Upper lobe of left lung (tissue), 4 donors: ENCODE data around the gene NTSR1.

Source experiments
- EP300 ChIP-seq, 4 donors: sonication (generic); formaldehyde crosslinking; IDR thresholded peaks; one replicate each; pipeline ENCODE4 v1.5.1; 2017; ENCODE audit warnings: antibody characterized with exemption in 4 of 4, control low read depth in 2 of 4
- POLR2A ChIP-seq, 4 donors: fragments of 450-650 bp; IDR thresholded peaks; one replicate each; pipeline ENCODE4 v1.5.1; 2016 to 2017; ENCODE audit warnings: antibody characterized with exemption in 4 of 4, mild to moderate bottlenecking in 2 of 4
- POLR2AphosphoS5 ChIP-seq, 2 donors: sonication (generic); formaldehyde crosslinking; IDR thresholded peaks; one replicate each; pipeline ENCODE4 v1.5.1; 2017; ENCODE audit warnings: antibody characterized with exemption in 2 of 2
- TF ChIP-seq, protein P1 (sequence below), 6 experiments: fragments of 450-650 bp in 4 of 6; fragments of 200-600 bp in 2 of 6; sonication (generic) in 2 of 6; IDR thresholded peaks; one replicate each; pipeline ENCODE4 v1.5.1; 2016 to 2019; ENCODE audit warnings: antibody characterized with exemption in 6 of 6

DNA sequence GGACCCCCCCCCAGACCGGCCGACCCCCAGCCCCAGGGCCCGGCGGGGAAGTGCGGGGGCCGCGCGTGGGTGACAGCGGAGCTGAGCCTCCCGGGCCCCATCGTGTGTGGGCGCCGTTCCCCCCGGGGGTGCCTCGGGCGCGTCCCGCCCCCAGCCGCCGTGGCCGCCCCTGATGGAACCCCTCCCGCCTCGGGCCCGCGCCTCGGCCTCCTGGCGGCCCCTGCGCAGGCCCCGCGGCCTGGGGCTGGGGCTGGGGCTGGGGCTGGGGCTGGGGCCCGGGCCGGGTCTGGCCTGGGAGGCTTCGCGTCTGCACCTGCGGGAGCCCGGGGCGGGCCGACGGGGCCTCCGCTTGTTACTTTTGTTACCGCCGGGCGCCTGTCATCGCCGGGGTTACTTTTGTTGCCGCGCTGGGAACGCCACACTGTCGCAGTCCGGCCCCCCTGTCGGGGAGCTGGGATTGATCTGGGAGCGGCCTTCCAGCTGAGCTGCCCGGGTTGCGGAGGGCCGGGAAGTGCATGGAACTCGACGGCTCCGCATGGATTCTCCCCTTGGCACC, 96.6 kb downstream of the NTSR1 start:
- TF ChIP-seq, protein P1, sequence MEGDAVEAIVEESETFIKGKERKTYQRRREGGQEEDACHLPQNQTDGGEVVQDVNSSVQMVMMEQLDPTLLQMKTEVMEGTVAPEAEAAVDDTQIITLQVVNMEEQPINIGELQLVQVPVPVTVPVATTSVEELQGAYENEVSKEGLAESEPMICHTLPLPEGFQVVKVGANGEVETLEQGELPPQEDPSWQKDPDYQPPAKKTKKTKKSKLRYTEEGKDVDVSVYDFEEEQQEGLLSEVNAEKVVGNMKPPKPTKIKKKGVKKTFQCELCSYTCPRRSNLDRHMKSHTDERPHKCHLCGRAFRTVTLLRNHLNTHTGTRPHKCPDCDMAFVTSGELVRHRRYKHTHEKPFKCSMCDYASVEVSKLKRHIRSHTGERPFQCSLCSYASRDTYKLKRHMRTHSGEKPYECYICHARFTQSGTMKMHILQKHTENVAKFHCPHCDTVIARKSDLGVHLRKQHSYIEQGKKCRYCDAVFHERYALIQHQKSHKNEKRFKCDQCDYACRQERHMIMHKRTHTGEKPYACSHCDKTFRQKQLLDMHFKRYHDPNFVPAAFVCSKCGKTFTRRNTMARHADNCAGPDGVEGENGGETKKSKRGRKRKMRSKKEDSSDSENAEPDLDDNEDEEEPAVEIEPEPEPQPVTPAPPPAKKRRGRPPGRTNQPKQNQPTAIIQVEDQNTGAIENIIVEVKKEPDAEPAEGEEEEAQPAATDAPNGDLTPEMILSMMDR (IDR thresholded peaks at IDR 0.05): peak in 1 of 6 experiments; percentile 18
- TF ChIP-seq POLR2AphosphoS5 (IDR thresholded peaks at IDR 0.05): peak in 1 of 2 donors; percentile 0
- TF ChIP-seq EP300 (IDR thresholded peaks at IDR 0.05): no peak
- TF ChIP-seq POLR2A (IDR thresholded peaks at IDR 0.05): no peak
